SW 1271 (cell line): ENCODE results near the gene PLIN4.
"Not testable (repeated sequence)": the region's sequence is repeated elsewhere in the genome, so short reads cannot be mapped to it uniquely, and the experiment has no call there.

ENCODE experiments used
- DNase-seq, 2 experiments: peaks; one replicate each; lab custom pipeline; 2025; lab: John Stamatoyannopoulos, UW

Gene PLIN4, protein sequence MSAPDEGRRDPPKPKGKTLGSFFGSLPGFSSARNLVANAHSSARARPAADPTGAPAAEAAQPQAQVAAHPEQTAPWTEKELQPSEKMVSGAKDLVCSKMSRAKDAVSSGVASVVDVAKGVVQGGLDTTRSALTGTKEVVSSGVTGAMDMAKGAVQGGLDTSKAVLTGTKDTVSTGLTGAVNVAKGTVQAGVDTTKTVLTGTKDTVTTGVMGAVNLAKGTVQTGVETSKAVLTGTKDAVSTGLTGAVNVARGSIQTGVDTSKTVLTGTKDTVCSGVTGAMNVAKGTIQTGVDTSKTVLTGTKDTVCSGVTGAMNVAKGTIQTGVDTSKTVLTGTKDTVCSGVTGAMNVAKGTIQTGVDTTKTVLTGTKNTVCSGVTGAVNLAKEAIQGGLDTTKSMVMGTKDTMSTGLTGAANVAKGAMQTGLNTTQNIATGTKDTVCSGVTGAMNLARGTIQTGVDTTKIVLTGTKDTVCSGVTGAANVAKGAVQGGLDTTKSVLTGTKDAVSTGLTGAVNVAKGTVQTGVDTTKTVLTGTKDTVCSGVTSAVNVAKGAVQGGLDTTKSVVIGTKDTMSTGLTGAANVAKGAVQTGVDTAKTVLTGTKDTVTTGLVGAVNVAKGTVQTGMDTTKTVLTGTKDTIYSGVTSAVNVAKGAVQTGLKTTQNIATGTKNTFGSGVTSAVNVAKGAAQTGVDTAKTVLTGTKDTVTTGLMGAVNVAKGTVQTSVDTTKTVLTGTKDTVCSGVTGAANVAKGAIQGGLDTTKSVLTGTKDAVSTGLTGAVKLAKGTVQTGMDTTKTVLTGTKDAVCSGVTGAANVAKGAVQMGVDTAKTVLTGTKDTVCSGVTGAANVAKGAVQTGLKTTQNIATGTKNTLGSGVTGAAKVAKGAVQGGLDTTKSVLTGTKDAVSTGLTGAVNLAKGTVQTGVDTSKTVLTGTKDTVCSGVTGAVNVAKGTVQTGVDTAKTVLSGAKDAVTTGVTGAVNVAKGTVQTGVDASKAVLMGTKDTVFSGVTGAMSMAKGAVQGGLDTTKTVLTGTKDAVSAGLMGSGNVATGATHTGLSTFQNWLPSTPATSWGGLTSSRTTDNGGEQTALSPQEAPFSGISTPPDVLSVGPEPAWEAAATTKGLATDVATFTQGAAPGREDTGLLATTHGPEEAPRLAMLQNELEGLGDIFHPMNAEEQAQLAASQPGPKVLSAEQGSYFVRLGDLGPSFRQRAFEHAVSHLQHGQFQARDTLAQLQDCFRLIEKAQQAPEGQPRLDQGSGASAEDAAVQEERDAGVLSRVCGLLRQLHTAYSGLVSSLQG (N-terminal part only)

GRCh38 chr19:4518345-4519171, at the start of gene PLIN4:
TSS of gene PLIN4 (minus strand) at chr19:4518486. CDS start at chr19:4518272, 214 bp downstream.
- no peak for DNase-seq

- DNase-seq = no peak
These were observed 49.3 kb upstream of the PLIN4 start for GRCh38 chr19:4567584-4568071.

DNA sequence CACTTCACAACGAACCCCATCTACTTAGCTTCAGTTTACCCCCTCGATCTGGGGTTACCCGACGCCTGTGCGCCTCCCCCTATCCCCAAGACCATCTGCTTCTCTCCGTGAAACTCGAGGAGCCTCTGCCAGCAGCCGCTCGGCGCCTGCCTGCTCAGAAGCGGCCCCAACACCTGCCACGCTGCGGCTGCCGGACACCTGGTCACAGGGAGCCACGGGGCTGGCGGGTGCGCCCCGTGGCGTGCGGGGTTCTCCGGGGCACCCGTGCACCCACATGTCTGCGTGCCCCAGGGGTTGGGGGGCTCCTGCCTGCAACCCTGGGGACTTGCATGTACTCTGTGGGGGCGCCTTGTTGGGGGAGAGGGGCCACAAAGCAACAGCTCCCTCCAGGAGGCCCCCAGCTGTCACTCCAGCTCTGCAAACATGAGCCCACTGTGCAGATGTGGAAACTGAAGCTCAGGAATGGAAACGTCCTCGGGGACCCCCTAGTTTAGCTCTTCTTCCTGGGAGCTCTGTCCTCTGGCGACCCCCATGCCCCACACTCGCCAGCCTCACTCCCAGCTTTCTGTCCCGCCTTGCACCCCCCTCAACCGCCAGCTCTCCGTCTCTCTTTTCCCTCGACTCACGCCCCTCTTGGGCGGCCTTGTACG, 48.2 kb upstream of the PLIN4 start:
- no peak for DNase-seq

- DNase-seq = not testable (repeated sequence)
These were observed 45.3 kb upstream of the PLIN4 start for GRCh38 chr19:4563562-4563961.

DNA sequence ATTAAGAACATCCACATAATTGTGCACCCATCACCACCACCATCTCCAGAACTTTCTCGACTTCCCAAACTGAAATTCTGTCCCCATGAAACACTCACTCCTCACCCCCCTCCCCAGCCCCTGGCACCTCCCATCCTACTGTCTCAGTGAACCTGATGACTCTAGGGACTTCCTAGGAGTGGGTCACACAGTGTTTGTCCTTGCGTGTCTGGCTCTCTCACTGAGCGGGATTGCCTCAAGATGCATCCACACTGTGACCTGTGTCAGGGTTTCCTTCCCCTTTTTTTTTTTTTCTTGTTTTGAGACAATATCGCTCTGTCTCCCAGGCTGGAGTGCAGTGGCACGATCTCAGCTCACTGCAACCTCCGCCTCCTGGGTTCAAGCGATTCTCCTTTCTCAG, 43.8 kb upstream of the PLIN4 start:
- DNase-seq = not testable (repeated sequence)

DNA sequence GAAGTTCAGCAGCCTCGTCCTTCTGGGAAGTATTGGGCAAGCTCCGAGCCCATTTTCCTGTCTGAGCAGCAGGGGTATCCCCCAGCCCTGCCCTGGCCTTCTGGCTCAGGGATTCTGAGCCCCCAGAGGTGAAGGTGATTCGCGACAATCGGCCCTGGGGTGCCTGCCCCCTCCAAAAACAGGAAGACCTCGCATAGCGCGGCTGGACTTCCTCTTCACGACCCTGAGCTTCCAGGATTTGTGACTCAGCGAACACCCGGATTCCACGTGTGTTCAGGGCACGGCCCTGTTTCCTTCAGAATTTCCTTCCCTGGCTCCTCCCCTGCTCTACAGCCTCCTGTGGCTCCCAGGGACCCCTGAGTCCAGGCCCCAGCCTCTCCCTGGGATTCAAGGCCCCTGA, 41.3 kb upstream of the PLIN4 start, which contains the start of gene SEMA6B:
TSS of gene SEMA6B (minus strand) at position 116 of the 400 bp plus-strand sequence. CDS start 1,227 bp downstream, outside the sequence.
- no peak for DNase-seq

DNA sequence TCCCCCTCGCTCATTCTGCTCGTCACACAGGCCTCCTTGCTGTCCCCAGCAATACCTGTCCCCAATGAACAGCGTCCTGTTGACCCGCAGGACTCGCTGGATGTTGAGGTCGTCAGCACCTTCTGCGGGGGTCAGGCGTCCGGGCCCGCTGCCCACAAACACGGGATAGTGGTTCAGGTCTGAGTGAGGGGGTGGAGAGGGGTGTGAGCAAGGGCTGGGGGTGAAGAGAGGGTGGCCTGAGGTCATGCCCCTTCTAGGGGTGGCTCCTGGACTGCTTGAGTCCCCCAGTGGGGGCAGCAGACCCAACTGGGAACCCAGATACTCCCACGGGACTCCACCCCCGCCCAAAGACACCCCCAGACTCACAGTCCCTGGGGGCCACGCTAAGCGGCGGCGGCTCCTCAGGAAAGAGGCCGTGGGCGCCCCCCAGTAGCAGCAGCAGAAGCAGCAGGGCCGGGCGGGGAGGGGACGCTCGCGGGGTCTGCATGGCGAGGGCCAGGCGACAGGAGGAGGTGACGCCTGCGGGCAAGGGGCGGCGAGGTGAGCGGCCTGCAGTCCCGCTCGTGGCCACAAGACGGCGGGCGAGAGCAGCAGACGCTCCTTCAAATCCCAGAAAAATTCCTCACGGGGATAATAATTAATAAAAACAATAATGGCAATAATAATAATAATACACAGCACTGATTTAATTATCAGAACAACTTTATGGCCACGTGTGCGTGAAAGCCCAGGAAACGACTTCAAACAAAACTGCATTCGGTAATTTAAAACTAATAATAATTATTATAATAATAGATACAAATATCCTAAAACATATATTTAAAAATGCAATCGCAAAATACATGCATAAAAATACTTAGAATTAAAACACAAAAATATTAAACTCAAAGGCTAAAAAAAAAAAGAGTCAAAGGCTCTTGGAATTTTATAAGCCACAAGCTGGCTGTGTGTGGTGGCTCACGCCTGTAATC, 40.0 kb upstream of the PLIN4 start:
- DNase-seq = no peak

DNA sequence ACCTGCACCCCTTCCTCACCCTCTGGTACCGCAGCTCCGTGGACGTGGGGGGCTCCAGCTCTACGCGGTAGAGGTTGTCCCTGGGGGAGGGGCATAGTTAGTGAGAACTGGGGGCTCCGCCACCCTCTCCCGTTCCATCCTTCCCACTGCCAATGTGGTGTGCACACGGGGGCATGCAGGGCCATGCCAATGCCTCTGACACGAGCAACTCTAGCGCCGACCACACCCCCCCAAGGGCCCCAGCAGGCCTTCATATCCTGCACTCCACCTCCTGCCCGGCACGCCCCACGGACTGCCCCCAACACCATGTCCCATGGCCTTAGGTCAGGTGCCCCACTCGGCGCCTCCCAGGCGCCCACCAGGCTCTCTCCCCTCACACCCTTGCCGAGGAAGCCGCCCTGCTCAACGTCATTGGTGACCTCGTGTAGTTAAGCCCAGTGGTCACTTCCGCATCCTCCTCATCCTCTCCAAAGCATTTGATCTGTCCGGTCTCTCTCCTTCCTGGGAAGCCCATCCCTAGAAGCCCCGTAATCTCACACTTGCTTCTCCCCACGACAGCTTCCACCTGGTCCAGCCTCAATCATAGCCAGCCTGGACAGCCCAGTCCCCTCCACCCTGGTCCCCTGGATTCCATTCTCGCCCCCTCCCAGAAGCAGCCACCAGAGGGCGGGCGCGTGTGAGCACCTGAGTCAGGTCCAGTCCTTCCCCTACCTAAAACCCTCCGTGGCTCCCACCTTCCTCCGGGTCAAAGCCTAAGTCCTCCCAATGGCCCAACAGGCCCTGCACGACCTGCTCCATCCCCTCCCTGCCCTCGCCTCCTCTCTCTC, 39.1 kb upstream of the PLIN4 start:
- DNase-seq = no peak

DNA sequence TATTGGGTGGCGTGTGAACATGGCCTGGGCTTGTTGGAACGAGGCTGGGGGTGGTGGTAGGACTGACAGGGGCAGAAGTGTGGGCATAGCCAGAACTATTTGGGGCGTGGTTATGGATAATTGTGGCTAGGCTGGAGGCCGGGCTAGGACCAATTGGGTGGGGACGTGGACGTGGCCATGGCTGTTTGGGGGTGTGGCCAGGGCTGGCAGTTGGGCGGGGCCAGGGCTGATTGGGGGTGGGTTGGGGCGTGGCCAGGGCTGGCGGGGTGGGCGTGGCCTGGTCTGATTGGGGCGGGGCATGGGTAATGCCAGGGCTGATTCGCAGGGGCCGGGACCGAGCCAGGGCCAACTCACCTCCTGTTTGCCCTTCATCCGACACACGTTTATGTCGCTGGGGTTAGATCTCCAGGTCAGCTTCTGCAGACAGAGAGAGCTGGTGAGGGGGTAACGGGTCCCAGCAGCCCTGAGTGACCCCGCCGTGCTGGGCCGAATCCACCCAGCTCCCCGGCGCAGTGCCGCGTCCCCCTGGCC, 38.4 kb upstream of the PLIN4 start:
- DNase-seq = peak in 1 of 2 experiments; percentile 37

- DNase-seq = no peak
These were observed 37.6 kb upstream of the PLIN4 start for GRCh38 chr19:4555657-4556561.

DNA sequence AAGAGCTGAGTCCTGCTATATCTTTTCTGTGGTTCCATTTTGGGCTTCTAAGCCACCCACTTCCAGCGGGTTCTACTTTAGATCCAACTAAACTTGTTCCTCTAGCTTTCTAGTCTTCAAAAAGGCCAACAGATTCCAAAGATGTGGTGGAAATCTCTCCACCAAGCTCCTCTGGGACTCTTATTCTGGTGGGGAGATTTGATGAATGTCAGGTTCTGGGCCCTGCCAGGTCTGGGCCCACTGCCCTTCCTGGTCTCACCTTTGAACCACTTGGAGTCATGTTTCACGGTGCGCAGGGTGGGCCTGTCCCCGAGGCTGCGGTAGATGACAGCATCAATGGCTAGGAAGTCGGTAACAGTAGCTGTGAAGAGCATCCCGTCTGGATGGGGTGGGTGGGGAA, 36.4 kb upstream of the PLIN4 start:
- DNase-seq = no peak

DNA sequence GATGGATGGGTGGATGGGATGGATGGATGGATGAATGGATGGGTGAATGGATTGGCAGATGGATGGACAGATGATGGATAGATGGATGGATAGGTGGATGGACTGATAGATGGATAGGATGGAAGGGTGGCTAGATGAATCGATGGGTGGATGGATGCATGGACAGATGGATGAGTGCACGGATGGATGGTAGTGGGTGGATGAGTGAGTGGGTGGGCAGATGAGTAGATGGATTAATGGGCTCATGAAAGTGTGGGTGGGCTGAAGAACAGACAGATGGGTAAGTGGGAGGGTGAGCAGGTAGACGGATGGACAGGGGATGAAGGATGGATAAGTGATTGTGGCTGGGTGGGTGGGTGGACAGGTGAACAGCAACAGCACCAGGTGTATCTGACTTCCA, 35.5 kb upstream of the PLIN4 start:
- no peak for DNase-seq

DNA sequence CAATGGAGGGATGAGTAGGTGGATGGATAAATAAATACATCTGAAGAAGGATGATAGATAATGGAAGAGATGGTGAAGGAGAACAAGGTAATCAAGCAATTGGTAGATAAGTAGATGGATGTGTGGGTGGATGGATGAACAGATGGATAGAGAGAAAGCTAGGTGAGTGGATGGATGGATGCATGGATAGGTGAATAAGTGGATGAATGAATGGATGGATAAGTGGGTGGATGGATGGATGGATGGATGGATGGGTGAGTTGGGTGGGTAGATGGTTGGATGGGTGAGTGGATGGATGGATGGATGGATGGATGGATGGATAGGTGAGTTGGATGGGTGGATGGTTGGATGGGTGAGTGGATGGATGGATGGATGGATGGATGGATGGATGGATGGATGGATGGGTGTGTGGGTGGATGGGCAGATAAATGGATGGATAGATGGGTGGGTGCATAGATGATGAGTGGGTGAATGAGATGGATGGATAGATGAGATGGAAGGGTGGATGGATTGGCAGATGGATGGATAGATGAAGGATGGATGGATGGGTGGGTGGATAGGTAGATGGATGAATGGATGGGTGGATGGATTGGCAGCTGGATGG, 34.9 kb upstream of the PLIN4 start:
- DNase-seq = no peak

- no peak for DNase-seq
These were observed 34.2 kb upstream of the PLIN4 start for GRCh38 chr19:4552525-4552819.

DNA sequence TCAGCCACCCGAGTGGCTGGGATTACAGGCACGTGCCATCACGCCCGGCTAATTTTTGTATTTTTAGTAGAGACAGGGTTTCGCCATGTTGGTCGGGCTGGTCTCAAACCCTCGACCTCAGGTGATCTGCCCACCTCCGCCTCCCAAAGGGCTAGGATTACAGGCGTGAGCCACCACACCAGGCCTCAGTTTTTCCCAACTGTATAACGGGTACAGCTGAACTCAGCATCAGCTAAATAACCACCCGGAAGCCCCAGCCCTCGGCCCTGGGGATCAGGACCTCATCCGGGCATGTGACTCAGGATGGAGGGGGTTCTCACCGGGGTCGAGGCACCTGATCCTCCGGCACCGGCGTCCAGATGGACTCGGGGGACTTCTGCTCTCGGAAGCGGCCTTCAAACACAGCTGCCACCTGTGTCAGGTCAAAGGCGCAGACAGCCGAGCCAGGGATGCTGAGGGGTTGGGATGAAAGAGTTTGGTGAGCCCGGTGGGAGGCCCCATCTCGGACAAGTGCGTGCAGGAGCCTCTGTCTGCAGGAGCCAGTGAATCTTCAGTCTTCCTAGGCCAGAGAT, 32.3 kb upstream of the PLIN4 start:
- DNase-seq = no peak

DNA sequence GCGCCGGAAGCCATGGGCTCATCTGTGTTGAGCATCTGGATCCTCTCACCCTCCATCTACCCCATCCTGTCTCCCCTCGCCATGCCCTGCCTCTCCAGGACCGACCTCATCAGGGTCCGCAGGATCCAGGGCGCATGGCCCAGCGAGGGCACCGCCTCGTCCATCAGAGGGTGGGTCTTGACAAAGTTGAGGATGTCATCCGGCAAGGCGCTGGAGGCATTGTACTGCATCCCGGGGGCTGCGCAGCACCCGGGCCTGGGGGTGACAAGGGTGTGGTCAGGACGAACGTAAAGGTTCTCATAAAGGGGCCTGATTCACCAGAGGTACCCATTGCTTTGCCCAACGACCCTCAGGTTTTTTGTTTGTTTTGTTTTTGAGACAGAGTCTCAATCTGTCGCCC, 31.7 kb upstream of the PLIN4 start:
- DNase-seq = no peak

DNA sequence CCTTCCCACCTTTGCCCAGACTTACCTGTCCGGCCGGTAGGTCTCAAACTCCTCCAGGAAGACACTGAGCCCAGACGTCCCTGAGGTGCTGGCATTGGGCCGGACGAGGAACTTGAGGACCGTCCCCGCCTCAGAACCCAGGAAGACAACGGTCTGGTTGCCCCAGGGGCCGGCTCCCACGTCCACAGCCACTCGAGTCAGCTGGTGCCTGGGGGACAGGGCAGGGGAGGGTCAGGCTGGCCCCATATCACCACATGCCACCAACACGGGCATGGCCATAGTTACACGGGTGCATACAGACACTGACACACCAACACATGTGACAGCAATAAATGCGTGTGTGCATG, 29.9 kb upstream of the PLIN4 start:
- DNase-seq = no peak
